HEK293 (cell line): Measurements from ENCODE around the gene KIF4A.

Source experiments
- CTCF ChIA-PET: fragments of 350-600 bp; formaldehyde crosslinking; extraction: SDS; loops from one replicate; lab custom pipeline; 2021; ENCODE audit warnings: antibody characterized with exemption; lab: Yijun Ruan, JAX
- POLR2A ChIA-PET: fragments of 300-600 bp; formaldehyde crosslinking; extraction: SDS; loops from one replicate; lab custom pipeline; 2020; ENCODE audit warnings: antibody characterized with exemption, inconsistent platforms; lab: Yijun Ruan, JAX
- H3K27ac ChIP-seq: fragments of 200-500 bp; sonication (Bioruptor generic); 2 replicates; pipeline ENCODE4 v1.5.1; 2014; ENCODE audit warnings: low read depth, low read length, control low read depth, inconsistent platforms; ENCODE audit errors: extremely low read depth
- H3K36me3 ChIP-seq, 2 experiments: fragments of 200-500 bp in 1 of 2; sonication (Bioruptor generic) in 1 of 2; 1 replicate in 1 of 2; 2 replicates in 1 of 2; pipeline ENCODE4 v1.5.1; 2014 to 2017; ENCODE audit warnings: inconsistent platforms in 2 of 2, low read length in 2 of 2; ENCODE audit not compliant: control insufficient read depth in 2 of 2, insufficient read depth in 1 of 2
- H3K4me1 ChIP-seq: fragments of 200-500 bp; sonication (Bioruptor generic); 2 replicates; pipeline ENCODE4 v1.5.1; 2014; ENCODE audit warnings: mild to moderate bottlenecking, low read length, inconsistent platforms; ENCODE audit not compliant: control insufficient read depth, insufficient read depth
- H3K4me3 ChIP-seq: 2 replicates; pipeline ENCODE4 v1.5.1; 2011; ENCODE audit warnings: low read depth, mild to moderate bottlenecking, control low read depth, low read length, moderate library complexity
- H3K9me3 ChIP-seq: fragments of 200-500 bp; sonication (Bioruptor generic); 2 replicates; pipeline ENCODE4 v1.5.1; 2014; ENCODE audit warnings: low read depth, low read length, inconsistent platforms; ENCODE audit not compliant: control insufficient read depth, insufficient read depth
- HIC1 ChIP-seq: fragments of 450-650 bp; formaldehyde crosslinking; IDR thresholded peaks from 2 replicates; pipeline ENCODE4 v1.5.1; 2016; ENCODE audit warnings: missing biosample characterization, missing genetic modification characterization
- INSM2 ChIP-seq: fragments of 450-650 bp; formaldehyde crosslinking; IDR thresholded peaks from 2 replicates; pipeline ENCODE4 v1.5.1; 2016; ENCODE audit warnings: missing biosample characterization, missing genetic modification characterization
- PRDM4 ChIP-seq: fragments of 450-650 bp; formaldehyde crosslinking; IDR thresholded peaks from 2 replicates; pipeline ENCODE4 v1.5.1; 2017; ENCODE audit warnings: missing biosample characterization, missing genetic modification characterization
- SP2 ChIP-seq: fragments of 450-650 bp; formaldehyde crosslinking; IDR thresholded peaks from 2 replicates; pipeline ENCODE4 v1.5.1; 2016; ENCODE audit warnings: missing biosample characterization, missing genetic modification characterization
- SP3 ChIP-seq: fragments of 450-650 bp; formaldehyde crosslinking; IDR thresholded peaks from 2 replicates; pipeline ENCODE4 v1.5.1; 2016; ENCODE audit warnings: missing biosample characterization, missing genetic modification characterization
- ZBTB26 ChIP-seq: fragments of 450-650 bp; formaldehyde crosslinking; optimal IDR thresholded peaks from 2 replicates; pipeline ENCODE3; 2016; ENCODE audit warnings: missing biosample characterization, mild to moderate bottlenecking, missing genetic modification characterization
- ZNF140 ChIP-seq: fragments of 450-650 bp; formaldehyde crosslinking; IDR thresholded peaks from 2 replicates; pipeline ENCODE4 v1.5.1; 2016; ENCODE audit warnings: missing biosample characterization, missing genetic modification characterization
- ZNF155 ChIP-seq: fragments of 450-650 bp; formaldehyde crosslinking; IDR thresholded peaks from 2 replicates; pipeline ENCODE4 v1.5.1; 2016; ENCODE audit warnings: missing biosample characterization, missing genetic modification characterization
- ZNF354C ChIP-seq: fragments of 450-650 bp; formaldehyde crosslinking; IDR thresholded peaks from 2 replicates; pipeline ENCODE4 v1.5.1; 2016; ENCODE audit warnings: missing biosample characterization, missing genetic modification characterization, low read depth, borderline replicate concordance
- ZNF366 ChIP-seq: fragments of 450-650 bp; formaldehyde crosslinking; conservative IDR thresholded peaks from 2 replicates; pipeline ENCODE4 v1.5.1; 2016; ENCODE audit warnings: missing biosample characterization, missing genetic modification characterization
- ZNF555 ChIP-seq: fragments of 450-650 bp; formaldehyde crosslinking; conservative IDR thresholded peaks from 2 replicates; pipeline ENCODE4 v1.5.1; 2017; ENCODE audit warnings: missing biosample characterization, mild to moderate bottlenecking, missing genetic modification characterization, inconsistent platforms
- ZNF626 ChIP-seq: fragments of 450-650 bp; sonication (Bioruptor Pico); formaldehyde crosslinking; IDR thresholded peaks from 2 replicates; pipeline ENCODE4 v1.5.1; 2018; ENCODE audit warnings: missing biosample characterization, missing genetic modification characterization, inconsistent platforms
- ZNF670 ChIP-seq: fragments of 450-650 bp; formaldehyde crosslinking; IDR thresholded peaks from 2 replicates; pipeline ENCODE4 v1.5.1; 2016; ENCODE audit warnings: missing biosample characterization, missing genetic modification characterization, low read depth
- ZNF677 ChIP-seq: fragments of 450-650 bp; IDR thresholded peaks from 2 replicates; pipeline ENCODE4 v1.5.0; 2018; ENCODE audit warnings: missing biosample characterization, mild to moderate bottlenecking, missing genetic modification characterization, moderate library complexity
- ZNF830 ChIP-seq: fragments of 450-650 bp; IDR thresholded peaks from 2 replicates; pipeline ENCODE4 v1.5.0; 2018; ENCODE audit warnings: missing biosample characterization, missing genetic modification characterization, low read depth, mild to moderate bottlenecking, moderate library complexity

The KIF4A gene

GRCh38 chrX:70244881-70245280, 45.0 kb upstream of the KIF4A start:
- Histone ChIP-seq H3K4me1 (no peaks in the 10 kb centered on the region), H3K27ac (no peak overlapping the region), H3K9me3 (no peaks in the 10 kb centered on the region; the same call in 1 of the 2 replicates), H3K36me3 (no peaks in the 10 kb centered on the region), H3K4me3 (no peak overlapping the region)
- ChIA-PET CTCF (no interaction called here), POLR2A (no interaction called here)
- TF ChIP-seq ZNF155 (tag by site-specific recombination) (no peak), ZNF366 (tag by site-specific recombination) (no peak), INSM2 (tag by site-specific recombination) (no peak), SP3 (tag by site-specific recombination) (no peak), ZNF677 (tag by site-specific recombination) (no peak), PRDM4 (tag by site-specific recombination) (no peak), ZNF140 (tag by site-specific recombination) (no peak)

GRCh38 chrX:70247252-70247651, 42.7 kb upstream of the KIF4A start:
- Histone ChIP-seq H3K4me1 (no peaks in the 10 kb centered on the region), H3K36me3 (no peaks in the 10 kb centered on the region), H3K4me3 (no peak overlapping the region), H3K27ac (no peak overlapping the region), H3K9me3 (no peaks in the 10 kb centered on the region; the same call in 1 of the 2 replicates)
- ChIA-PET CTCF (interaction anchor here (0.5 kb wide), 1 partner anchor 1110 kb away, joined by 3 read pairs; no protein-coding TSS in a partner anchor), POLR2A (no interaction called here)
- TF ChIP-seq ZBTB26 (tag by site-specific recombination) (no peak), ZNF555 (tag by site-specific recombination) (no peak), ZNF670 (no peak), ZNF626 (tag by site-specific recombination) (no peak), HIC1 (tag by site-specific recombination) (no peak), SP2 (tag by site-specific recombination) (no peak), ZNF830 (tag by site-specific recombination) (no peak), ZNF354C (no peak)
